Measurements from ENCODE around the gene CSNK1A1.
"Not testable (repeated sequence)": the region's sequence is repeated elsewhere in the genome, so short reads cannot be mapped to it uniquely, and the experiment has no call there.

Gene CSNK1A1

DNA sequence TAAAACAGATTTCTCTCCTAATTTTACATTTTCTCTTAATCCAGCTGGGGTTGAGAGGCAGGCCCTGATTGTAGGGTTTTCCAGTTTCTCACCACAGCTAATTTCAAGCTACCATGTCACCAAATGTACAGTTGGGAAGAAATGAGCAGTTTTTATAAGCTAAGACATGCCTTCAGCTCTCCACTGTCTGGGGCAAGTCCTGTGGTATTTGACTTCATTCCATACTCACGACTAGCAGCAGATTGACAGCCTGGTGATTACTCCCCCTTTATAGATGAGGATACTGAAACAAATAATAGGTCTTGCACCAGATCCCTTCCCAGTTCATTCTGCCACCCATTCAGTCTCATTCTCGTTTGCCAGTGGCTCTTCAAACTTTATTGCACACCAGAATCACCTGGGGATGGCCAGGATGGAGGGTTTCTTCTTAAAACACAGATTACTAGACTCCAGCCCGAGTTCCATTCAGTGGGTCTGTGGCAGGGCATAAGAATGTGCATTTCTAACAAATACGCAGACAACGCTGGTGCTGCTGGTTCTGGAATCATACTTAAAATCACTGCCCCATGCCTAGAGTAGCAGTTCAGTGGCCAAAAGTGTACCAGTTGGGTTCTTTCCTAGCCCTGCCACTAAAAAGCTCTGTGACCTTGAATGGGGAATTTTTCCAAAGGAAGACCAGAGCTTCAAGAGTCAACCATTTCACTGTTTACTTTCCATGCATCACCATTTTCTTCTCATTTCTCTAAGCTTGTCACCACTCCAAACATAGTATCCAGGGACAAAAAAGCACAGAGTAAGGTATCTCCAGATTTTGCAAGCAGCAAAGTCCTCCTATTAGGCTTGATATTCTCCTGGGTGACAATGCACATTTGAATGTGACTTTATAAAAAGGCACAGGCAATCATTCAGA lies 64.3 kb downstream of the CSNK1A1 start:
- H3K4me1 Mint-ChIP-seq (ENCODE audit: low read depth) = no peaks in the 10 kb centered on the region
- no peaks in the 10 kb centered on the region for H3K9me3 Mint-ChIP-seq
- H3K27ac Mint-ChIP-seq = no peak overlapping the region
- no peak overlapping the region for H3K4me3 Mint-ChIP-seq
- H3K27me3 Mint-ChIP-seq = peaks cover 5% of the 10 kb centered on the region
- intact Hi-C loops (cut with micrococcal nuclease) = no loop called here
- H3K36me3 Mint-ChIP-seq (ENCODE audit: low read depth) = no peaks in the 10 kb centered on the region

DNA sequence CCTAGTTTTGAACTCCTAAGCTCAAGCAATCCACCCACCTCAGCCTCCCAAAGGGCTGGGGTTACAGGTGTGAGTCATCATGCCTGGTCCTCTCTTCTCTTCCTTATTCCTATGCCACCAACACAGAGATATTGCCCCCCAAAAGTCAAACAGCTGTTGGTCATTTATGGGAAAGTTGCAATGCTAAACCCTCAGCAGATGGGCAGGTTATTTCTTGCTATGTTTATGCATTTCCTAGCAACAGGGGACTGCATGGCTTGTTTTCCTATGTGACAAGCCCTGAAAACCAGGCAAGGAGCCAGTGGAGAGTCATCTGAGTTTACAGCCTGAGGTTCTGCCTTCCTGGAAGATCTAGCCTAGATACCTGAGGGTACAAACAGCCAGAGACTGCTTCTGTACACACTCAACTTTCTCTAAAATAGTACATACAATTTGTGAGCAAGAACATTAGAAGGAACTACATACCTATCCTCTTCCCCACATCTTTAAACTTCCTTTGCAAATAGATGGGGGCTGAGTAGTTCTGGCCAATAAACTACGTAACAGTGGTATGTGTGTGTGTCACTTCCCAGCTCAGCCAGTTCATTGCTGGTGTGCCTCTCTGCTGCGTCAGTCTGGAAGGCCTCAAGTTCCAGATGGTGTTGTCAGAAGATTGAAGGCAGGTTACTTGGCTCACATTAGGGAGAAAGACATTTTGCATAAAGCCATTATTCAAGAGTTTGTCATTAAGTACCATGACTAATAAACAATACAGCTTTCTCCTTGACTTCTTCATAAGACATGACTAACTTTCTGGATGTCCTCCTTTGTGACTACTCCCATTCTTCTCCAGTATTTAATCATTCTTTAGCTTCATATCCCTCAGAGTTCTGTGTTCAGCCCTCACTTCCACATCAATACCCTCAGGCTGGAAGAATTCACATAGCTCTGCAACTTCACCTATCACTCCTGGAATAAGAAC lies 65.3 kb downstream of the CSNK1A1 start:
- Mint-ChIP-seq H3K27me3 (peaks cover 5% of the 10 kb centered on the region), H3K36me3 (ENCODE audit: low read depth) (no peaks in the 10 kb centered on the region), H3K4me3 (no peak overlapping the region), H3K9me3 (no peaks in the 10 kb centered on the region), H3K4me1 (ENCODE audit: low read depth) (no peaks in the 10 kb centered on the region), H3K27ac (no peak overlapping the region)
- intact Hi-C loops (cut with micrococcal nuclease) = no loop called here

DNA sequence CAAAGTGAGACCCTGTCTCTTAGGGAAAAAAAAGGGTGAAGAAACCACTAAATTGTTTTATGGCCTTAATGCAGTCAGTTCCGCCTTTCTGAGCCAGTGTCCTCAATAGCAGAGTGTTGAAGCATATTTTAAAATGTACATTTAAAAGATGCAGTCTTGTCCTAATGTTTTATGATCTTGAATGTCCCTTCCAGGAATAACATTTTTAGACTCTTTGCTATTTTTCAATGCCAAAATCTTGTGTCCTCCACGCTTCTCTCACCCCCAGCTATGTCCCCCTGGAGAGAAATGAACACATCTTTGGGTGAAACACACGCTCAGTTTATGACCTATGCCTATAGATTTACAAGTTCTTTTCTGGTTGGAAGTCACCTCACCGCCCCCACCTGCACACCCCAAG lies 69.8 kb downstream of the CSNK1A1 start:
- no peaks in the 10 kb centered on the region for H3K4me1 Mint-ChIP-seq (ENCODE audit: low read depth)
- H3K4me3 Mint-ChIP-seq = no peak overlapping the region

DNA sequence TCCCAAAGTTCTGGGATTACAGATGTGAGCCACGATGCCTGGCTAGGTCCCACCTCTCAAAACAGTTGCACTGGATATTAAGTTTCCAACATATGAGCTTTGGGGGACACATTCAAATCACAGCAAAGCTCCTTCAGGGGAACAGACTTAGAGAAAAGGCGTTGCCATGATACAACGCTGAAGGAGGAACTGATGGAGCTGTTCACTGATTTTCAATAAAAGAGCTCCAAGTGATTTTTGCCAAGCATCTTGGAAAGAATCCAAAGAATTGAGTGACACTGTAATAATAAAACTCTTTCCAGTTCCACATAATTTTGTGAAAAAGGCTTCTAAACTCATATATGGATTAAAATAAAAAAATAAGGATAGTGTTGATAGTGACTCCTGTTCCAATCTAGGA lies 72.5 kb downstream of the CSNK1A1 start:
- Mint-ChIP-seq H3K9me3 (no peaks in the 10 kb centered on the region), H3K27me3 (peaks cover 5% of the 10 kb centered on the region), H3K4me3 (no peak overlapping the region), H3K4me1 (ENCODE audit: low read depth) (no peaks in the 10 kb centered on the region), H3K27ac (no peak overlapping the region), H3K36me3 (ENCODE audit: low read depth) (no peaks in the 10 kb centered on the region)
- intact Hi-C loops (cut with micrococcal nuclease) = no loop called here

More for the DNA sequence above, 69.8 kb downstream of the CSNK1A1 start:
- Mint-ChIP-seq H3K36me3 (ENCODE audit: low read depth) (no peaks in the 10 kb centered on the region), H3K27ac (no peak overlapping the region), H3K9me3 (no peaks in the 10 kb centered on the region), H3K27me3 (peaks cover 5% of the 10 kb centered on the region)
- intact Hi-C loops (cut with micrococcal nuclease) = no loop called here

DNA sequence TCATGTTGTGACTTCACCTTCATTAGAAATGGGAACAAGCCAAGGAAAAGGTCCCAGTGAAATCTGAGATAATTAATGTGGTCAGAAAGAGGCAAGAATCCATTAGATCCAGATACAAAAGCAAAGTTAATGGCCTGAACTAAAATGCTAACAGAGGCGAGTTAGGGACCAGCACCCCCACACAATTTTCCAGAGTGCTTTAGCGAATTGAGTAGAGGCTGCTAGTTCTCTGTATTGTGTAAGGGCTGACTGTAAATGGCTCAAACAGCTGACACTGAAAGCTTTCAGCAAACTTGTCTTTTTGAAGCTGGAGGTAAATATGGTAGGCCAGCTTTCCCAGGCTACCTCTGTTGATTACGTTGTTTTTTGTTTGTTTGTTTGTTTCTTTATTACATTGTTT lies 75.5 kb downstream of the CSNK1A1 start:
- Mint-ChIP-seq H3K27ac (no peak overlapping the region), H3K4me1 (ENCODE audit: low read depth) (no peaks in the 10 kb centered on the region), H3K36me3 (ENCODE audit: low read depth) (no peaks in the 10 kb centered on the region), H3K27me3 (peaks cover 2% of the 10 kb centered on the region), H3K4me3 (no peak overlapping the region), H3K9me3 (no peaks in the 10 kb centered on the region)
- intact Hi-C loops (cut with micrococcal nuclease) = no loop called here

DNA sequence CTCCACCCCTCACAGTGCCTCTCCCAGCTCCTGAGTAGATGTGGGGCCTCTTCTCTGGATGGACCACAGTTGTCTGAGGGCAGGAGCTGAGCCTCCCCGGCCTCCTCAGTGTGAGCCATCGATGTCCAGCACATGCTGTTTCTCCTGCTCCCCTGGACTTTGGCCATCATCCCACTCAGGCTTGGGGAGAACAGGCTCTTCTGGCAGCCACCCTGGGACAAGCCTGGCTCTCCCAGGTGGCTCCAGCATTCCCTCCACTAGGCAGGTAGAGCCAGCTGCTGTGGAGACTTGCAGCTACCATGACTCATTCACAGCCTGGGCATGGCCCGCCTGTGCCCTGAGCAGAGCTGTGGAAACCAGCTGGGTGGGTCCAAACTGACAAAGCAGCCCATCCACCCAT lies 77.0 kb downstream of the CSNK1A1 start:
- H3K4me3 Mint-ChIP-seq = no peak overlapping the region
- no peaks in the 10 kb centered on the region for H3K4me1 Mint-ChIP-seq (ENCODE audit: low read depth)
- no peaks in the 10 kb centered on the region for H3K9me3 Mint-ChIP-seq
- peaks cover 4% of the 10 kb centered on the region for H3K27me3 Mint-ChIP-seq
- H3K36me3 Mint-ChIP-seq (ENCODE audit: low read depth) = no peaks in the 10 kb centered on the region
- H3K27ac Mint-ChIP-seq = no peak overlapping the region
- intact Hi-C loops (cut with micrococcal nuclease) = no loop called here

DNA sequence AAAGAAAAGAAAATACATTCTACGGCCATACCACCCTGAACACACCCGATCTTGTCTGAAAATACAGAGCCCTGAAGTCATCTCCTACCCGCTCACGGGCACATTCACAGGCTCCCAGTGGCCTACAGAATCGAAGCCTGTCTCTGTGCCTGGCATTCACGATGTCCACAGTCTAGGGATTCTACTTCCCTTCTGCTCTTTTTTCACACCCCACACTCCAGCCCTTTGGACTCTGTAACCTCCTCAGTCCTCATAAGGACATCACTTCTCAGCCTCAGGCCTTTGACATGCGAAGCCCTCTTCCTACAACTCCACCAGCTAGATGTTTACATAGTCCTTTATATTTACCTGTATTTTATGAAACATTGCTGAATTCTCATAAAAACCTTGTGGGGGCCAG lies 77.8 kb downstream of the CSNK1A1 start:
- H3K9me3 Mint-ChIP-seq = no peaks in the 10 kb centered on the region
- H3K36me3 Mint-ChIP-seq (ENCODE audit: low read depth) = no peaks in the 10 kb centered on the region
- intact Hi-C loops (cut with micrococcal nuclease) = no loop called here
- no peak overlapping the region for H3K27ac Mint-ChIP-seq
- H3K4me3 Mint-ChIP-seq = no peak overlapping the region
- H3K27me3 Mint-ChIP-seq = peaks cover 4% of the 10 kb centered on the region
- no peaks in the 10 kb centered on the region for H3K4me1 Mint-ChIP-seq (ENCODE audit: low read depth)

DNA sequence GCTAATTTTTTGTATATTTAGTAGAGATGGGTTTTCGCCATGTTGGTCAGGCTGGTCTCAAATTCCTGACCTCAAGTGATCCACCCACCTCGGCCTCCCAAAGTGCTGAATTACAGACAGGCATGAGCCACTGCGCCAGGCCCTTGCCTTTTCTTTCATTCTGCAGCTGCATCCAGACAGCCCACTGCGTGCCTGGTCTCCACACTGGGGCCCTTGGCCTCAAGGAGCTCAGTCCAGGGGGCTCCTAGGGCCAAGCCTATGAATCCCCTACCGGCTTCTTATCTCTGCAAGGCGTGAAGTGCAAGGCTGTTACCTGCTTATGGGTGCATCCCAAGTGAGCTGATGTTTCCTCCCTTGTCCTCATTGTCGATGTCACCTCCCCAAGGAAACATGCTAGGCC lies 78.8 kb downstream of the CSNK1A1 start:
- no peaks in the 10 kb centered on the region for H3K9me3 Mint-ChIP-seq
- intact Hi-C loops (cut with micrococcal nuclease) = no loop called here
- no peaks in the 10 kb centered on the region for H3K4me1 Mint-ChIP-seq (ENCODE audit: low read depth)
- no peak overlapping the region for H3K27ac Mint-ChIP-seq
- H3K27me3 Mint-ChIP-seq = peaks cover 1% of the 10 kb centered on the region
- no peaks in the 10 kb centered on the region for H3K36me3 Mint-ChIP-seq (ENCODE audit: low read depth)
- H3K4me3 Mint-ChIP-seq = no peak overlapping the region

DNA sequence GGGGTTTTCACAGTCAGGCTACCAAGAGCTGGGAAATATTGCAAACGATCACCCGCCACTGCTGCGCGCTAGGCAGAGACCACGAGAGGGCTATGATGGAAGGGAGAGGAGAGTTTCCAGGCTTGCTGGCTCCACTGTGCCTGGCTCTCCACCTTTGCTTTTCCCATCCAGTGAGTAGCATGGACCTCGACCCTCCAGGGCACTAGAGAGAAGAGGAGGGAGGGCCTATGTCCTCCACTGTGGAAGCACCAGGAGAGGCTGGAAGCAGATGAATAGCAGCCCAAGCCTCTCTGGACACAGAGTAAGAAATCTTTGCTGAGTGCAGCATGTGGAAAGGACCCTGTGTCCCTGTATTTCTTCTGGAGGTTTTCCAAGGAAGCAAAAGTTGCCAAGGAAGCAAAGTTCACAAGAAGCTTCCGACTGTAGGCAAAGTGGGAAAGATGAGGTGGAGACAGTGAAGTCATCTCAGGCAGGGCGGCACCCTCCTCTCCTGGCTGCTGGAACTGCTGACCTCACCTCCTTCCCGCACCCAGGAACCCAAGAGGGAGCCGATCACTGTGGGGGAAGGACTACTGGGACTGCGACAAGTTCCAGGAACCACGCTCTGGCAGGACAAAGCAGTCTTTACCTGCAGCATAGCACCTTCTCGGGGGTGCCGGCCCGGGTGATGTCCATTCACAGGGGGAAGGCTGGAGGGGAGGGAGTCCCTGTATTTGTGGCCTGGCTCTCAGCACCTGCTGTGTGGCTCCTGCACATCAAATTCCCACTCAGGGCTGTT lies 79.6 kb downstream of the CSNK1A1 start:
- no peaks in the 10 kb centered on the region for H3K36me3 Mint-ChIP-seq (ENCODE audit: low read depth)
- H3K4me3 Mint-ChIP-seq = no peak overlapping the region
- intact Hi-C loops (cut with micrococcal nuclease) = no loop called here
- no peak overlapping the region for H3K27ac Mint-ChIP-seq
- H3K27me3 Mint-ChIP-seq = peaks cover 1% of the 10 kb centered on the region
- no peaks in the 10 kb centered on the region for H3K9me3 Mint-ChIP-seq
- H3K4me1 Mint-ChIP-seq (ENCODE audit: low read depth) = no peaks in the 10 kb centered on the region

DNA sequence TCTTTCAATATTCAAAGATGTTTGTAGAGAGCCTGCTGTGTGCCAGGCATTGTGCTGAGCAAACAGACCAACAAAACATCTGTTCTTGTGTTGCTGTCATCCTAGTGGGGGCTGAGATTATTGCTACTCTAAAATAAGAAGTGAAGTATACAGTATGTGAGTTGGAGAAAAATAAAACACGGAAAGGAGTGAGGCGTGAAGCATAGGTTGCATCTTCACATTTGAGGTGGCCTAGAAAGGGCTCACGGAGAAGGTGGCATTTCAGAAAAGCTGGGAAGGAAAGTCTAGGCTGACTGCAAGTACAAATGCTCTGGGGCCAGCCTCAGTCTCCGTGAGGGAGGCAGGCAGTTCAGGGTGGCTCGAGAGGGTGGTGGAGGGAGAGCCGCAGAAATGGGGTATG lies 80.3 kb downstream of the CSNK1A1 start:
- no peak overlapping the region for H3K27ac Mint-ChIP-seq
- H3K4me3 Mint-ChIP-seq = no peak overlapping the region
- H3K4me1 Mint-ChIP-seq (ENCODE audit: low read depth) = no peaks in the 10 kb centered on the region
- no peaks in the 10 kb centered on the region for H3K9me3 Mint-ChIP-seq
- intact Hi-C loops (cut with micrococcal nuclease) = no loop called here
- no peaks in the 10 kb centered on the region for H3K36me3 Mint-ChIP-seq (ENCODE audit: low read depth)
- H3K27me3 Mint-ChIP-seq = peaks cover 1% of the 10 kb centered on the region

DNA sequence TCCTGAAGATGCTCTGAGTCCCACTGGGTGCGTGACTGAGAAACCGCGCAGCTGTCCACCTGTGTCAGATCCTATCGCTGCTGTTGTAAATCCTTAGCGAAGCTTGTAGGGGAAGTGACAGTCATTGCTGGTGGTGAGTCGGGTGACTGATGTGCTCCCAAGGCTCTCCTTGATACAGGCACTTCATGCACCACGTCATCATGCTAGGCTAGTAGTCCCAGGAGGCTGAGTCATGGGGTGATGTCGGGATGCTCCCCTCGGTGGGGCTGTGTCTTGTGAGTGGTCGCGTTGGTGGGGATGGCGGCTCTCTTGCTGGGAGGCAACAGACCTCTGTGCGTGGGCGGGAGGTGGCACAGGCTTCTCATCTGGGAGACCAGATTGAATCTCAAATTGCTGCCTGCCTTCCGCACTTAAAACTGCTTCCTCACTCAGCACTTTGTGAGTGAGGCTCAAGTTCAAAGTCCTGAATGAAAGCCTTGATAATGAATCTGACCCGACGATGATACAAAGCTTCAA lies 84.7 kb downstream of the CSNK1A1 start:
- intact Hi-C loops (cut with micrococcal nuclease) = no loop called here
- Mint-ChIP-seq H3K9me3 (no peaks in the 10 kb centered on the region), H3K4me1 (ENCODE audit: low read depth) (peaks cover 6% of the 10 kb centered on the region), H3K27me3 (peaks cover 1% of the 10 kb centered on the region), H3K27ac (no peak overlapping the region), H3K4me3 (no peak overlapping the region), H3K36me3 (ENCODE audit: low read depth) (no peaks in the 10 kb centered on the region)

DNA sequence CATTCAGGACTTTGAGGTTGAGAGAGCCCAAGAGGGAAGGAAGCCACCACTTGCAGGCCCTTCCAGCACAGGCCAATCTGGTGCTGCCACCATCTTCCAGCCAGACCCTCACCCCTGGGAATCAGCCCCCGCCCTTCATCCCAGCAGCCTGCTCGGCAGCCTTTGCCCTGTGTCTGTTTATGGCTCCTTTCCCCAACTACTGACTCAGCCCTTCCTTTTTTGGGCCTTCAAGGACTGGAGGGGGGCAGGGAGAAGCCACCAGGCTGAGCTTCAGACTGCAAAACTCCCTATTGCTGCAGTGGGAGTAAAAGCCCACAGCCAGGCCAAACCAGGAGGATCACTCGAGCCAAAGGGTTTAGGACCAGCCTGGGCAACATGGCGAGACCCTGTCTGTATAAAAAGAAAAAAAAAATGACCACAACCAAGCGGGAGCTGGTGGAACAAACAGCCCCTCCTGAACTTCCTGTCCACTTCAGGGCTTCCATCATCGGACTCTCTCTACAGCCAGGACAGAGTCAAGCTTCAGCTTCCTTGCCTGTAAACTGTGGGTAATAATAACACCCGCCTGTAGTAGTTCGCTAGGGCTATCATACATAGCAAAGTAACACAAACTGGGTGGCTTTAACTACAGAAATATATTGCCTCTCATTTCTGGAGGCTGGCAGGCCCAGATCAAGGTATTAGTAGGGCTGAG lies 86.3 kb downstream of the CSNK1A1 start:
- Mint-ChIP-seq H3K27ac (no peak overlapping the region), H3K9me3 (no peaks in the 10 kb centered on the region), H3K4me1 (ENCODE audit: low read depth) (peaks cover 6% of the 10 kb centered on the region), H3K36me3 (ENCODE audit: low read depth) (no peaks in the 10 kb centered on the region), H3K4me3 (no peak overlapping the region), H3K27me3 (peaks cover 1% of the 10 kb centered on the region)
- intact Hi-C loops (cut with micrococcal nuclease) = no loop called here

DNA sequence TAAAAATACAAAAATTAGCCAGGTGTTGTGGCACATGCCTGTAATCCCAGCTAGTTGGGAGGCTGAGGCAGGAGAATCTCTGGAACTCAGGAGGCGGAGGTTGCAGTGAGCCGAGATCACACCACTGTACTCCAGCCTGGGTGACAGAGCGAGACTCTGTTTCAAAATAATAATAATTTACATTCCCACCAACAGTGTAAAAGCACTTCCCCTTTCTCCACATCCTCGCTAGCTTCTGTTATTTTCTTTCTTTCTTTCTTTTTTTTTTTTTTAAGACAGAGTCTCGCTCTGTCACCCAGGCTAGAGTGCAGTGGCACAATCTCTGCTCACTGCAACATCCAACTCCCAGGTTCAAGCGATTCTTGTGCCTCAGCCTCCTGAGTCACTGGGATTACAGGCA lies 89.3 kb downstream of the CSNK1A1 start:
- H3K27me3 Mint-ChIP-seq; H3K9me3 Mint-ChIP-seq; H3K36me3 Mint-ChIP-seq (ENCODE audit: low read depth); H3K4me1 Mint-ChIP-seq (ENCODE audit: low read depth); H3K27ac Mint-ChIP-seq; intact Hi-C loops (cut with micrococcal nuclease); H3K4me3 Mint-ChIP-seq: not testable (repeated sequence)

Measured in dendritic cell treated with granulocyte-macrophage colony-stimulating factor and Interleukin-4, amounts not matched to agents 40 ng/mL and 50 ng/mL, for 4 days (primary cell).